Right kidney (tissue), 1 donor: ENCODE data around the gene FCGR1A.
"Not testable (repeated sequence)": the region's sequence is repeated elsewhere in the genome, so short reads cannot be mapped to it uniquely, and the experiment has no call there.

Experiments
- DNase-seq: peaks from one replicate; pipeline ENCODE4 v3.0.0-alpha.2; 2016

The FCGR1A gene

DNA sequence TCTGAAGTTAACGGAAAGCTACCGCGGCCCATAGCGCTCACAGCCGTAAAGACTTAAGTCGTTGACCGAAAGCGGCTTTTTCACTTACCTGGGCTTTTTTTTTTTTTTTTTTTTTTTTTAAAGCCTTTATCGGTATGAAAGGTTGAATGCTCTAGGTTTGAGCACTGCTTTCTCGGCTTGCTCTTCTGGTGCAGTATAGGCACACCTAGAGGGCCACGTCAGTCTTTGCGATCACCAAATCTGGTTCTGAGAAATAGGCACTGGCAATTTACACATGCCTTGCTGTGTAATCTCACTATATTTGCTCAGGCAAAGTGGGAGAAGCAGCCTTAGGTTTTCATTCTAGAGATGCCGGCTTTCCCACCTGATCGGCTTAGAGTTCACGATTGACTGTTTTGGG is 50.6 kb downstream of the FCGR1A start:
- DNase-seq, result not testable (repeated sequence)

DNA sequence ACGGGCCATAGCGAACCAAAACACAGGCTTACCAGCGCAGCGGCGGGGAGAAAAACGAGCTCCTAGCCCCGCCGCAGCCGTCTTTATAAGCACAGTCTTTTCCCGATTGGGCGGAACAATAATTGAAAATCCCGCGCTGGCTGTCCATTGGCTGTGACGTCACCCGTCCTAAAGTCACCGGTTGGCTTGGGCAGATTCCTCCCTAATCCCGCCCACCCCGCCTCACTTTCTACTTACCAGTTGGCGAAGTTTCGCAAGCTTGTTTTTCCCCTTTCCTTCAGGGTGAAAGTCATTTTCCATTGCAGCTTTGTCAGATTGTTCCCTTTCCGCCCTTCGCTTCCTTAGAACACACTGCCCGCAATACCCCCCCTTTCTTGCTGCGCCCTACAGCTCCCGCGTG is 58.7 kb downstream of the FCGR1A start:
- not testable (repeated sequence) for DNase-seq
